ACHN (cell line): ENCODE results near the gene ZNF577.
"Not testable (repeated sequence)": the region's sequence is repeated elsewhere in the genome, so short reads cannot be mapped to it uniquely, and the experiment has no call there.

Experiments
- DNase-seq: peaks from one replicate; pipeline ENCODE4 v3.0.0-alpha.2; 2015
- in situ Hi-C: cut with HindIII; loops from 2 replicates; pipeline ENCODE4 v1.10.0; 2017; ENCODE audit warnings: low sequenced_read_pairs, low pct_ligation_motif_present, low pct_unique_long_range_greater_than_20kb

ZNF577 gene

GRCh38 chr19:51887522-51888498, at the start of gene ZNF577:
Gene ZNF577, minus strand, starts transcription at chr19:51887951. Its CDS starts 7,569 bp downstream, at chr19:51880382.
- in situ Hi-C loops = no loop called here
- no peak for DNase-seq

DNA sequence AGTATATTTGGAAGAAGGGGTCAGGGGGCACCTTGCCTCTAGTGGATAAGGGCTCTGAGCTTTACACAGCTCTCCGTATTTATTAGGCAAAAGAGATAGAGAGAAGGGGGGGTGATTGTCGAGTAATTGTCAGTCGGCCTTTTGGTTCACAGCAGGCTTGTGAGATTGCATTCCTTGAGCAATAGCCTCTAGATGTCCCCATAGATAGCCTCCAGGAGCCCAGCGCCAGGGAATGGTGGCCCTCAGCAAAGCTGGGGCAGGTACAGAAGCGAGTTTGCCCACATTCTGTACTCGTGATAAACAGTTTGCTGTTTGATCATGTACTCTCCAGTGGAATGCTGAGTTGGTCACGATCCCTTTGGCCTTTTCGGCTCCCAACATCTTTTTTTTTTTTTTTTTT, 44.2 kb upstream of the ZNF577 start:
- in situ Hi-C loops = no loop called here
- DNase-seq = no peak

DNA sequence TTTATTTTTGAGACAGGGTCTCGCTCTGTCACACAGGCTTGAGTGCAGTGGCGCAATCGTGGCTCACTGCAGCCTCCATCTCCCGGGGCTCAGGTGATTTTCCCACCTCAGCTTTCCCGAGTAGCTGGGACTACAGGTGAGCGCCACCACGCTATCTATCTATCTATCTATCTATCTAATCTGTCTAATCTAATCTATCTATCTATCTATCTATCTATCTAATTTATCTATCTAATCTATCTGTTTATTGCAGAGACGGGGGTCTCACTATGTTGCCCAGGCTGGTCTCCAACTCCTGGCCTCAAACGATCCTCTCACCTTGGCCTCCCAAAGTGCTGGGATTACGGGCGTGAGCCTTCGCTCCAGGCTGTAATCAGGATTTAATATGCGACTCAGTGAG, 40.1 kb upstream of the ZNF577 start:
- no peak for DNase-seq
- in situ Hi-C loops = no loop called here

DNA sequence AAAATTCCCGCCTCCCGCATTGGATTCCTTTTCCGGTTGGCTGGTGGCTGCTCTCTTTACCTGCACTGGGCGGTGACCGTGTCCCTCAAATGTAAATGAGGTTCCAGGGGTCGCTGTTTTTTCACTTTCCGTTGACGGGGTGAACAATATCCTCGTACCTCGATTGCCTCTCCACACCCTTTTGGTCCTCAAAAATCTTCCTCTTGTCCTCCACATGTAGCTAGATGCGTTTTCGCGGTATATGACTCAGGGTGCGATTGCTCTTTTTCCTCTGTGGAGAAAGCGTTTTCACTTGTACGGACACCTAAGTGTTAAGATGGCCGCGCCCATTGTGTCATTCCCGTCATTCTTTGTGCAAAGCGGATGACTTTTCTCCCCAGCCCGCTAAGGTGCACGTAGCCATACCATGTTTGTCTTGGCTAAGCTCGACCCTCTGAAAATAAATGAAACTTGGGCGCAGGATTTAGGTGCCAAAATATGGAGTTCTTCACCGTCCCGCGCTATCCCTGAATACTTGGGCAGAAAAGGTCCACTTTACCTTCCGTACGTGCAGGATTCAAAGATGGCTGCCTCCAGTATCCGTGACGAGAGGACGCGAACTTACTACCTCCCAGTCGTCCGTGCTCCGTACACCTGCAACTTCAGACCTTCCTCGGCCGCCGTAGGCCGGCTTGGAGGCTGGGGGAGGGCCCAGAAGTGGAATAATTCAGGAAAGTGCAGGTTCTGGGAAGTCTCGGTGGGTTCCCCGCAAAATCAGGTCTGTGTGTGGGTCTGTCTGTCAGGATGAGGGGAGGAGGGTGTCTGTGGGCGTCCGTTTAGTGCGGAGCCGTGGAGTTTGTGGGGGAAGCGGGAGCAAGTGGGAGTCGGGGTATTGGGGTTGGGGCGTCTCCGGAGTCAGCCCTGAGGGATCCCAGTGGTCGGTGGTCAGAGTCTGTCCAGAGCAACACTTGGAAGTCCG, 39.3 kb upstream of the ZNF577 start, which contains the start of gene ZNF613:
TSS of gene ZNF613 (plus strand) at position 689 of the 958 bp plus-strand sequence. CDS start 8,749 bp downstream, outside the sequence.
- in situ Hi-C loops = no loop called here
- DNase-seq = peak; percentile 77

- DNase-seq = no peak
Measured at GRCh38 chr19:51926426-51926783, 38.7 kb upstream of the ZNF577 start.

DNA sequence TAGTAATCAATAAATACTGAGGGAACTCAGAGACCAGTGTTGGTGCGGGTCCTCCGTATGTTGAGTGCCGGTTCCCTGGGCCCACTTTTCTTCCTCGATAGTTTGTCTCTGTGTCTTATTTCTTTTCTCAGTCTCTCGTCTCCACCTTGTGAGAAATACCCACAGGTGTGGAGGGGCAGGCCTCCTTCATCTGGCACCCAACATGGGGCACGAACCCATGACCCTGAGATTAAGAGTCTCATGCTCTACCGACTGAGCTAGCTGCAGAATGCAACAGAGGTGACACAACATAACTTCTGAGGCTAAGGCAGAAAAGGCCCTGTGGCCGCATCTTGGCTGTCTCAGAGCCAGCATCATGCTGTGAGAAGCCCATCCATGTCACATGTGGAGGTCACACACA, 34.2 kb upstream of the ZNF577 start:
- no peak for DNase-seq
- in situ Hi-C loops = no loop called here

More at GRCh38 chr19:51926426-51926783, 38.7 kb upstream of the ZNF577 start:
- in situ Hi-C loops = no loop called here

GRCh38 chr19:51919606-51920005, 31.9 kb upstream of the ZNF577 start:
- in situ Hi-C loops = no loop called here
- DNase-seq = no peak

- in situ Hi-C loops = no loop called here
- DNase-seq = no peak
Measured at GRCh38 chr19:51916167-51916566, 28.4 kb upstream of the ZNF577 start.

GRCh38 chr19:51915324-51915867, 27.6 kb upstream of the ZNF577 start:
- DNase-seq = no peak
- in situ Hi-C loops = no loop called here

DNA sequence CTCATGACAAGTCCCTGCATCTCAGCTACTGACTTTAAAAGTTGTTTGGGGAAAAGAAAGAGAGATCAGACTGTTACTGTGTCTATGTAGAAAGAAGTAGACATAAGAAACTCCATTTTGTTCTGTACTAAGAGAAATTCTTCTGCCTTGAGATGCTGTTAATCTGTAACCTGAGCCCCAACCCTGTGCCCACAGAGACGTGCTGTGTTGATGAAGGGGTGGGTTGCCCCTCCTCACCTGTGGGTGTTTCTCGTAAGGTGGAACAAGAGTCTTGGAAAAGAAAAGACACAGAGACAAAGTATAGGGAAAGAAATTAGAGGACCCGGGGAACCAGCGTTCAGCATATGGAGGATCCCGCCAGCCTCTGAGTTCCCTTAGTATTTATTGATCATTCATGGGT, 20.2 kb upstream of the ZNF577 start:
- DNase-seq, in situ Hi-C loops: not testable (repeated sequence)

- in situ Hi-C loops, DNase-seq: not testable (repeated sequence)
Measured at GRCh38 chr19:51906108-51906507, 18.4 kb upstream of the ZNF577 start.

- DNase-seq, in situ Hi-C loops: not testable (repeated sequence)
Measured at GRCh38 chr19:51905639-51906038, 17.9 kb upstream of the ZNF577 start.

- in situ Hi-C loops = no loop called here
- DNase-seq = no peak
Measured at GRCh38 chr19:51905206-51905605, 17.5 kb upstream of the ZNF577 start.

- no peak for DNase-seq
- in situ Hi-C loops = no loop called here
Measured at GRCh38 chr19:51904331-51905165, 16.8 kb upstream of the ZNF577 start, which contains the start of gene ZNF649. Gene ZNF649, minus strand, starts transcription at chr19:51905017. Its CDS starts 4,910 bp downstream, at chr19:51900107.

- in situ Hi-C loops = no loop called here
- DNase-seq = no peak
Measured at GRCh38 chr19:51903192-51903591, 15.4 kb upstream of the ZNF577 start.

- no peak for DNase-seq
- in situ Hi-C loops = no loop called here
Measured at GRCh38 chr19:51901860-51902259, 14.1 kb upstream of the ZNF577 start.

DNA sequence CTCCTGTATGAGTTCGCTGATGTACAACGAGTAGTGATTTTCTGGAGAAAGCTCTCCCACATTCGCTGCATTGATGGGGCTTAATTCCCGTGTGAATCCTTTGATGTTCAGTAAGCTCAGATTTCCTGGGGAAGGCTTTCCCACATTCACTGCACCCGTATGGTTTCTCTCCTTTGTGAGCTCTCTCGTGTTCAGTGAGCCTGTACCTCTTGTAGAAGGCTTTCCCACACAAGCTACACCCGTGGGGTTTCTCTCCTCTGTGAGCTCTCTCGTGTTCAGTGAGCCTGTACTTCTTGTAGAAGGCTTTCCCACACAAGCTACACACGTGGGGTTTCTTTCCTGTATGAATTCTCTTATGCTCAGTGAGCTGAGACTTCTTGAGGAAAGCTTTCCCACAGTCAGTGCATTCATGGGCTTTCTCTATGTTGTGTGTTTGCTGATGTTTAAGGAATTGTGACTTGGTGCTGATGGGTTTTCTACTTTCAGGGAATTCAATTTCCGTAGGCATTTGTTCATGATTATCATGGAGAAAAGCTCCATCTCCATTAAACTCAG, 3.5 kb upstream of the ZNF577 start:
- no peak for DNase-seq
- in situ Hi-C loops = no loop called here
